NCI-H146 (cell line): Measurements from ENCODE around the gene SSTR4.
A peak's percentile ranks its signal among the peaks of the same experiment; 100 is the strongest.

Source experiments
- DNase-seq: peaks from one replicate; lab custom pipeline; 2025; lab: John Stamatoyannopoulos, UW

SSTR4 gene

DNA sequence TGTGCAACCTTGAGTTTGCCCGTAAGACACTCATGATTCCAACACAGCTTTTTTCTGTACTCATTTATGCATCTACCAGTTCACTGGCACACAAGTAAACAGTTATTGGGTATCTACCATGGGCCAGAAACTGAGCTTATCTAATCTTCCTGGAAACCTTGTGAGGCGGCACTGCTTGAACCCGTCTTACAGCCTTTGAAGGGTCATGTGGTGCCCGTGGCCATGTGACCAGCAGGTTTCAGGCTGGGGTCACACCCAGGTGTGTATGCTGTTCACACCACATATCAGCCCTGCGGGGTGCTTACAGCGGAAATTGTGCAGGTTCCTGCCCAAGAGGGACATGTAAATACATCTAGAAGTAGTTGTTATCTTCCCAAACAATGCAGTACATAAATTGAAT lies 8.3 kb downstream of the SSTR4 start:
- DNase-seq, result peak; percentile 50

GRCh38 chr20:23046431-23046830 lies 11.3 kb downstream of the SSTR4 start:
- DNase-seq, result no peak

GRCh38 chr20:23047001-23047737 lies 12.1 kb downstream of the SSTR4 start:
- no peak for DNase-seq

DNA sequence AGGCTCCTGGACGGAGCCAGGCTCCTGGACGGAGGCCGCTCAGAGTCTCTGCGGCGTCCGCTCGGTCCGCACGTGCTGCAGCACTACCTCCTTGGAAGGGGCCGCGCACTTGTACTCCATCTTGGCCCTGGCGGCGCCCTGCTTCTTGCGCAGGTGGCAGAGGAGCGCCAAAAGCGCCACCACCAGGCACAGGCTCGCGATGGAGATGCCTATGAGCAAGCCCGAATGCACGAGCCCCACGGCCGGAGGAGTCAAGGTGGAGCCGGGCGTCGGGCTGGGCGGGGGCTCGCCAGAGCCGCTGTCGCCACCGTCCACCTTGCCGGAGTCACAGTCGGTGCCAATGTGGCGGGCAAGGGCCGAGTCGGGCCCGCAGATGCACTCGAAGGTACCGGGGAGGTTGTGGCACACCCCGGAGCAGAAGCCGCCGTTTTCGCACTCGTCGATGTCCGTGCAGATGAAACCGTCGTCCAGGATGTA lies 12.7 kb downstream of the SSTR4 start:
- no peak for DNase-seq

DNA sequence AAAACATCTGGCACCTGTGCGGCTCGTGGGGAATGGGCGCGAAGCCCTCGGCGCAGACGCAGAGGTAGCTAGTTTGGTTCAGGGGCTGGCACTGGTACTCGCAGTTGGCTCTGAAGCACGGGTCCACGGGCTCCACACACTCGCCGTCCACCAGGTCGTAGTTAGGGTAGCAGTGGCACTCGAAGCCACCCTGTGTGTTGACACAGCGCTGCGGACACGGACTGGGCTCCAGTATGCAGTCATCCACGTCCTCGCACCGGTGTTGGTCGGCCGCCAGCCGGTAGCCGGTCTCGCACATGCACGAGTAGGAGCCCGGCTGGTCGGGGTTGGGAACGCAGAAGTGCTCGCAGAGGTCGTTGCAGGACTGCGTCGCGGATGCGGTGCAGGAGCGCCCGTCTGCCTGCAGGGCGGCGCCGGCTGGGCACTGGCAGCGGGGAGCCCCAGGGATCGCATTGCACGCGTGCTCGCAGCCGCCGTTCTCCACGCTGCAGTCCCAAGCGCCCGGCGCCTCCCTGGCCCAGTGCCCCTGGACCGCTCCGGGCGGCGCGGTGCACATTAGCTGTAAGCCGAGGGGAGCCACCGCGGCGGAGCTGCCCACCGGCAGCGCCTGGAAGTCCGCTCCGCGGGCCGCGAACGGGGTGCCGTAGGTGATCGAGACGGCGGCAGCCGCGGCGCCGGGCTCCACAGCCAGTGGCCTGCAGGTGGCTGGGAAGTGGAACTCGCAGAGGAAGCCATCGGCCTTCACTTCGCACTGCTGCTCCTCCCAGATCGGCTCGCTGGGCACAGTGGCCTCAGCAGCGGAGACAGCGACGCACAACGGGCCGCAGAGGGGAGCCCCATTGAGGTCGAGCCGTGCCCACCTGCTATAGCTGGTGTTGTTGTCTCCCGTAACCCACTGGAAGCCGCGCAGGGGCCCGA lies 13.4 kb downstream of the SSTR4 start:
- DNase-seq, result peak; percentile 61

- peak; percentile 54 for DNase-seq
Measured at GRCh38 chr20:23049201-23050075, 14.3 kb downstream of the SSTR4 start, which contains the start of gene THBD. TSS of gene THBD (minus strand) at chr20:23049672. CDS start at chr20:23049504, 168 bp downstream.

GRCh38 chr20:23050076-23050838 lies 15.1 kb downstream of the SSTR4 start:
- peak; percentile 27 for DNase-seq

DNA sequence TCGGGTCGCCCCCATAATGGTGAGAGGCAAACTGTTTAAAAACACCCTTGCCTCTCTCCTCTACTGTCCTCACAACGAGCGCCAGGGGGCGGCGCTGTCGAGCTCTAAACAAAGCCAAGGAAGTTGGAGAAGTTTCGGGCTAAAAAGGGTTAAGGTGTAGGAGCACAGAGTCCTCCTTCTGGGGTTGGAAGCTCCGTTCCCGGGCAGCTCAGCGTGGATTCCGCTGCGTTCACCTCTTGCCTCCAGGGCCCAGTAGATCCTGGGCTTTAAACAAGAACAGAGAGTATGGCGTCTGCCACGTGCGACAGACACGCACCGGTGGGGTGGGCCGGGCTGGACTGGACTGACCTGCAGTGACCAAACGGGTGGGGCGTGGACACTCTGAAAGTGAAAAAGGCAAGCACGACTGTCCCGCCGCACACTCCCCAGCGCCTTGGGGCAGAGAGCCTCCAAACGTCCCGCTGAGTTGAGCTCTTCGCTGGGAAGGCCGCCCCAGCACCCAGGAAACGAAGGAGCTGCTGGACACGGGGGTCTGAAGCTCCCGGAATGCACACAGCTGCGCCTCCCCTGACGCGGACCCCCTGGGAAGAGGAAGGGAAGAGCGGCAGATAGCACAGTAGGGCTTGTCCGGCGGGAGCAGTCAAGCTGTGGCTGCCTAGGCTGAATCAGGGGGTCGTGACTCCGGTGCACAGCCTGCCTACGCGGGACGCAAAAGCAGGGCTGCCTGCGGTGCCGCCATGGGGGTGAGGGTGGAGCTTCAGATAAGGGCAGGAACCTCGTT lies 15.9 kb downstream of the SSTR4 start:
- peak; percentile 24 for DNase-seq

DNA sequence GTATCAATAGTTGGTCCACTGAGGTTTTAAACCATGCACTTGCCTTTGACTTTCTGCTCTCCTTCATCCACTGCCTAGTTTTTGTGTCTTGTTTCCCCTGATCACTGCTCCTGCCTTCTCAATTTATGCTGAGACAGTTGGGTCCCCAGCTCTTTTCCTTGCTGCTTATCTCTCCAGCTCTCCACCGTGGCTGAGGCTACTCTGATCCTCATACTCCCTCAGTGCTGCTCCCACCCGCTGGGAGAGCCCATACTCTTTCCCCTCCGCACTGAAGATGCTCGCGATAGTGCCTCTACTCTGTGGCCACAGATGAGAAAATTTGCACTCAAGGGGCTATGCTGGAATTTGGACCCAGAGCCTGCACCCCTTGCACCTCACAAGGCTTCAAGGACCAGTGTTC lies 17.8 kb downstream of the SSTR4 start:
- DNase-seq, result no peak

GRCh38 chr20:23058240-23058639 lies 23.1 kb downstream of the SSTR4 start:
- DNase-seq, result no peak

GRCh38 chr20:23059001-23059400 lies 23.9 kb downstream of the SSTR4 start:
- DNase-seq, result no peak

DNA sequence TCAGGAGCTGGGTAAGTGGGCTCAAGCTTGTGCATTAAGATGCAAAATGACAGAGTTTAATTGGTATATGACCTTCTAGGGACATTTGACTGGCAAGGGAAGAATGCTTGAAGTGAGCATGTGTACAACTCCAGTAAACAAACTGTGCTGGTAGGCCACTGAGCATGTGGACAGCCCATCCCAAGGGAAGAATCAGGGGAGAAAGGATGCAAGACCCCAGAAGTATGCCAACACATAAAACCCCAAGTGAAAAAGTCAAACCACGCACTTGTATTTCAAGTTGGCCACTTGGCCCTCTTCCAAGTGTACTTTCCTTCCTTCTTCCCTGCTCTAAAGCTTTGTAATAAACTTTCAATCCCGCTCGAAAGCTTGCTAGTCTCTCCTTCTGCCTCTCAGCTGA lies 24.7 kb downstream of the SSTR4 start:
- no peak for DNase-seq

GRCh38 chr20:23060629-23061028 lies 25.5 kb downstream of the SSTR4 start:
- DNase-seq, result no peak

DNA sequence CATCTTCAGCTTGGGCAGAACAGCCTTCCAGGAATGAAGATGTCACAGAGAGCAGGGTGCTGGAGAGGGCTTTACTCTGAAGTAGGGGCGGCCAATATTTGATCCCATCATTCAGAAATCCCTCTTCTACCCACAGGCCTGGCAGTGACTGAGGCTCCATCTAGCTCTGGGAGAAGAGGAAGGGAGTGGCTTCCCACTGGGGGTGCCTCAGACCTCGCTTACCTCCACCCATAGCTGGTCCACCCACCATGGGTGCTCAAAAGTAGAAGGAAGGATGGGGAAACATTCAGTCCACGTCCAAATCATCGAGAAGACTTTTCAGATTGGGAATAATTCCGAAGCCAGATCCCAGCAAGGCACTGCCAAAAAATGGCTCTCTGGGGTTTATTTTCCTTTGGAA lies 26.1 kb downstream of the SSTR4 start:
- DNase-seq, result no peak

- DNase-seq, result peak; percentile 61
Measured at GRCh38 chr20:23061734-23062561, 26.8 kb downstream of the SSTR4 start.

DNA sequence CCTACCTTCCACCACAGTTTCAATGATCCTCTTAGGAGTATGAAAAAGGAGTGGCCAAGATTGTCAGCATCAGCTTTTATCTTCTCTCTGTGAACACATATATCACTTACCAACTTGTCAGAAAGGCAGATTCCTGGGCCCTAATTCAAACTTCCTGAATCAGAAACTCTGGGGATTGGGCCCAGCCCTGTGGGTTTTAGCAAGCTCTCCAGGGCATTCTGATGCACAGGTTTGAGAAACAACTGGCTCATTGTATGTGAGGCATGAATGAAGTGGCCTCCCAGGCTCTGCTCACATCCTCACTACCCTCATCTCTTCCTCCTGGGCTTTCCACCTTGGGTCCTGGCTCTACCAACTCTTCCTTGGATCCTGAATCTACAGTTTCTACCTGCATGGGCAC lies 27.5 kb downstream of the SSTR4 start:
- no peak for DNase-seq

- no peak for DNase-seq
Measured at GRCh38 chr20:23063168-23063567, 28.1 kb downstream of the SSTR4 start.

DNA sequence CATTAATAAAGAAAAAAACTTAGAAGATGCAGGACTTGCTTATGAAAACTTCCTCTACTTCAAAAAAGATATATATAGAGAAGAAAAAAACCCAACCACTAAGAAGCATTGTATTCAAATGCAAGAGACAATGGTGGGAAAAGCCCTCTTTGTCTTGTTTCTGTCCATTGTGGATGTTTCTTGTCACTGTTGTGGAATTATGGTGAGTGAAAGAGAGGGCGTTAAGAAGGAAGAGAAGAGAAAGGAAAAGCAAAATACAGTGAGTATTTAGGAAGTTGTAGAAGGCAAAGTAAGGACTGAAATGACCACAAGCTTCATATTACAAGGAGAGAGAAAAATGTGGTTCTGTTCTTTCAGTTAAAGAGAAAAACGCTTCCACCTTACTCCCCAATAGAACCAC lies 28.5 kb downstream of the SSTR4 start:
- DNase-seq, result no peak
